Measurements from ENCODE around the gene ARF6. TPM values are rescaled to one million over a fixed set of nuclear protein-coding genes. Genes with fewer than 3 reads are reported as not detected.
"Not testable (repeated sequence)": the region's sequence is repeated elsewhere in the genome, so short reads cannot be mapped to it uniquely, and the experiment has no call there.

Gene ARF6
- total and polyA plus RNA-seq, 4 donors, result 23.7 to 43.9 (median 36.0) TPM

DNA sequence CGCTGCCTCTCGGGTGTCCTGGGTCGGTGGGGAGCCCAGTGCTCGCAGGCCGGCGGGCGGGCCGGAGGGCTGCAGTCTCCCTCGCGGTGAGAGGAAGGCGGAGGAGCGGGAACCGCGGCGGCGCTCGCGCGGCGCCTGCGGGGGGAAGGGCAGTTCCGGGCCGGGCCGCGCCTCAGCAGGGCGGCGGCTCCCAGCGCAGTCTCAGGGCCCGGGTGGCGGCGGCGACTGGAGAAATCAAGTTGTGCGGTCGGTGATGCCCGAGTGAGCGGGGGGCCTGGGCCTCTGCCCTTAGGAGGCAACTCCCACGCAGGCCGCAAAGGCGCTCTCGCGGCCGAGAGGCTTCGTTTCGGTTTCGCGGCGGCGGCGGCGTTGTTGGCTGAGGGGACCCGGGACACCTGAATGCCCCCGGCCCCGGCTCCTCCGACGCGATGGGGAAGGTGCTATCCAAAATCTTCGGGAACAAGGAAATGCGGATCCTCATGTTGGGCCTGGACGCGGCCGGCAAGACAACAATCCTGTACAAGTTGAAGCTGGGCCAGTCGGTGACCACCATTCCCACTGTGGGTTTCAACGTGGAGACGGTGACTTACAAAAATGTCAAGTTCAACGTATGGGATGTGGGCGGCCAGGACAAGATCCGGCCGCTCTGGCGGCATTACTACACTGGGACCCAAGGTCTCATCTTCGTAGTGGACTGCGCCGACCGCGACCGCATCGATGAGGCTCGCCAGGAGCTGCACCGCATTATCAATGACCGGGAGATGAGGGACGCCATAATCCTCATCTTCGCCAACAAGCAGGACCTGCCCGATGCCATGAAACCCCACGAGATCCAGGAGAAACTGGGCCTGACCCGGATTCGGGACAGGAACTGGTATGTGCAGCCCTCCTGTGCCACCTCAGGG, 679 bp downstream of the ARF6 start:
- H3K27me3 ChIP-seq (ENCODE audit: control insufficient read depth, insufficient read depth, low read length), result no peaks in the 10 kb centered on the region
- peak overlapping the region; percentile 92 for H3K4me3 ChIP-seq (ENCODE audit: low read depth, low read length)
- under 1% methylated on average over 85 of the region's 85 CpGs for WGBS (ENCODE audit: insufficient coverage)
- H3K4me1 ChIP-seq (ENCODE audit: control insufficient read depth, insufficient read depth, low read length), result peaks cover 10% of the 10 kb centered on the region
- H3K9me3 ChIP-seq (ENCODE audit: control insufficient read depth, insufficient read depth, low read length), result no peaks in the 10 kb centered on the region
- peak overlapping the region; percentile 99 for H3K27ac ChIP-seq (ENCODE audit: low read depth, low read length)
- DNase-seq (ENCODE audit: low read depth in 4 of 6, low spot score in 6 of 6), result no peak
- H3K36me3 ChIP-seq (ENCODE audit: control insufficient read depth, insufficient read depth, low read length), result peaks cover 3% of the 10 kb centered on the region

DNA sequence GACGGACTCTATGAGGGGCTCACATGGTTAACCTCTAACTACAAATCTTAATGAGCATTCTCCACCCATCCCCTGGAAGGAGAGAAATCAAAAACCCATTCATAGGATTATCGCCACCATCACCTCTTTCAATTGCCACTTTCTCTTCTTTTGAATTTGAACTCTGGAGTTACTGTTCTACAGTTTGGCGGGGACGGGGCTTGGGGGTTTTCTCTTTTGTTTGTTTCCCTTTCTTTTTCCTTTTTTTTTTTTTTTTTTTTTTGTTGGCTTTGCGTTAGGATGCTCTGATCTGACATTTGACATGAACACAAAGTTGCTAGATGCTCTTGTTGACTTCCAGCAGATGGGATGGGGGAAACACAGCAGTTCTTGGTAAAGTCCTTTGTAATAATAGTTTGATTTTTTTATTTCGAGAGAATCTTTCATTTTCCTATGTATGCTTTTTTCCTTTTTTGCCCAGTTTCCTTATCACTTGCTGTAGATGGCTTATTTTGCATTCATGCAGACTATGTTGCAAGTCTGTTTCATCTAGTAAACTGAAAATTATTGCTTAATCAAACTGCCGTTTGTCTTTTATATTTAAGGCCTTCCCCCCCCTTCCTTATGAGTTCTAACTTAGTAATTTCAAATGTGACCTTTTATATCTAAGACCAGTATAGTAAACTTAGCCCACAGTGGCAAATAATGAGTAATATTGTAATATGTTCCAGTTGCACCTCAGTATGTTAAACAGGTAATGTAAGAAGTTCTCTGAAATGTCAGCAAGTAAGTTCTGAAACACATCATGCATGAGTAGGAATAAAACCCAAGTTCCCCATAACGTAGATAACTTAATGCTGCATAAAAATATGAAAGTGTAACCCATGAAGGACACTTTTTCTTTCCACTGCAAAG, 1.6 kb downstream of the ARF6 start:
- H3K36me3 ChIP-seq (ENCODE audit: control insufficient read depth, insufficient read depth, low read length); DNase-seq (ENCODE audit: low read depth in 4 of 6, low spot score in 6 of 6); H3K9me3 ChIP-seq (ENCODE audit: control insufficient read depth, insufficient read depth, low read length); H3K4me1 ChIP-seq (ENCODE audit: control insufficient read depth, insufficient read depth, low read length); H3K27me3 ChIP-seq (ENCODE audit: control insufficient read depth, insufficient read depth, low read length): not testable (repeated sequence)
- WGBS (ENCODE audit: insufficient coverage), result 0% methylated on average over 1 of the region's 8 CpGs
- Histone ChIP-seq H3K27ac (ENCODE audit: low read depth, low read length) (peak overlapping the region; percentile 99), H3K4me3 (ENCODE audit: low read depth, low read length) (peak overlapping the region; percentile 92)

DNA sequence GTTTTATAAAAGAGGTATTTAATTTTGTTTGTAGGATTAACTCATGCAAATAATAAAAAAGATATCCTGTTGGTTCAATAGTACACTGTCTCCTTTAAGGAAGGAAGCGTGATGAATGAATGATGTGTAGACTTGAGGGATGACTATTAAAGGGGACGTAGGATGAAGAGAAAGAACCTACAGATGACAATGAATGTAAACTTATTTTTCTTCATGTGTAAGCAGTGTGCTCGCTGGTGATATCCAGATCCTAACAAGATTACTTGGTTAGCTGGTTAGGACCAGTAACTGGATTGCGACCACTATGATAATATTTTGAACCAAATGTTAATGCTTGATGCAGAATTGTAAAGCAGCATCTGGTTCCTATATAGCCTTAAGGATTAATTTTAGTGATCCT, 2.6 kb downstream of the ARF6 start:
- Histone ChIP-seq H3K27me3 (ENCODE audit: control insufficient read depth, insufficient read depth, low read length) (no peaks in the 10 kb centered on the region), H3K9me3 (ENCODE audit: control insufficient read depth, insufficient read depth, low read length) (no peaks in the 10 kb centered on the region), H3K4me1 (ENCODE audit: control insufficient read depth, insufficient read depth, low read length) (peaks cover 10% of the 10 kb centered on the region), H3K36me3 (ENCODE audit: control insufficient read depth, insufficient read depth, low read length) (peaks cover 3% of the 10 kb centered on the region), H3K27ac (ENCODE audit: low read depth, low read length) (no peak overlapping the region), H3K4me3 (ENCODE audit: low read depth, low read length) (peak overlapping the region; percentile 92)
- no peak for DNase-seq (ENCODE audit: low read depth in 4 of 6, low spot score in 6 of 6)
- 90% methylated on average over 2 of the region's 4 CpGs for WGBS (ENCODE audit: insufficient coverage)

DNA sequence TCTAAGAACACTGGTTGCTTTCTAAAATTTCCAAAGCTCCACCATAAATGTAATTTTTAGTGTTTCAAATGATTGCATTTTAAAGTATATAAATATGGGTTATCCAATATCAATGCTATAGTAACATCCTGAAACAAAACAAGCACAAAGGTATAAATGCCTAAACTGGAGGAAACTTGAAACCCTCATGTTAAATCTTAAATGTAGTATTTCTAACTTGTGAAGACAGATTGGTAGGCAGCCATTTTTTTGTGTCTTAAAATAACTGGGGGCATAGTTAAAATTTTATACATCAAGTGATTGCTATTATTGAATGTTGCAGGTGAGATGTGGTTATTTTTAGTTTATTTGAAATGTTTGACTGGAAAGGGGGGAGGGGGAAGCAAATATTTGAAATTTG, 3.4 kb downstream of the ARF6 start:
- H3K4me3 ChIP-seq (ENCODE audit: low read depth, low read length); DNase-seq (ENCODE audit: low read depth in 4 of 6, low spot score in 6 of 6); H3K9me3 ChIP-seq (ENCODE audit: control insufficient read depth, insufficient read depth, low read length); H3K27ac ChIP-seq (ENCODE audit: low read depth, low read length); H3K4me1 ChIP-seq (ENCODE audit: control insufficient read depth, insufficient read depth, low read length); H3K36me3 ChIP-seq (ENCODE audit: control insufficient read depth, insufficient read depth, low read length); H3K27me3 ChIP-seq (ENCODE audit: control insufficient read depth, insufficient read depth, low read length): not testable (repeated sequence)

GRCh38 chr14:49896966-49897365, 4.1 kb downstream of the ARF6 start:
- Histone ChIP-seq H3K27ac (ENCODE audit: low read depth, low read length) (no peak overlapping the region), H3K9me3 (ENCODE audit: control insufficient read depth, insufficient read depth, low read length) (no peaks in the 10 kb centered on the region), H3K4me1 (ENCODE audit: control insufficient read depth, insufficient read depth, low read length) (peaks cover 5% of the 10 kb centered on the region), H3K27me3 (ENCODE audit: control insufficient read depth, insufficient read depth, low read length) (no peaks in the 10 kb centered on the region), H3K36me3 (ENCODE audit: control insufficient read depth, insufficient read depth, low read length) (peaks cover 3% of the 10 kb centered on the region), H3K4me3 (ENCODE audit: low read depth, low read length) (no peak overlapping the region)
- WGBS (ENCODE audit: insufficient coverage), result 76% methylated on average over 4 of the region's 5 CpGs
- DNase-seq (ENCODE audit: low read depth in 4 of 6, low spot score in 6 of 6), result no peak

DNA sequence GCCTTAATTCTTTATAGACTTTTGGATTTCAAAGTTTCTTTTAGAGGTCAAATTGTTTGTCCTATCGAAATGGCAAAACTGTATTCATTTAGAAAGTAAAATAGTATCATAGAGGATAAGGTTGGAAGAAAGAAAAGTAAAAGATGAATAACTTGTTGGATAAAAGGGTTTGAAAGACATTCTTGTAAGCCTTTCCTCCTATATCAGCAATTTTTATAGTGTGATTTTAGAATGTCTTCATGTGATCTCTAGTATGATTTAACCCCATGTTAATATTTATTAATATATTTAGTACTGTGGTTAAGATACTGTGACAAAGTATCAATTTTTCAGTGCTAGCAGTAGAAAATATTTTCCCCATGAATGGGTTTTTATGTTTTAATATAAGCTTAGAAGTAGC, 4.5 kb downstream of the ARF6 start:
- Histone ChIP-seq H3K36me3 (ENCODE audit: control insufficient read depth, insufficient read depth, low read length) (peaks cover 3% of the 10 kb centered on the region), H3K4me3 (ENCODE audit: low read depth, low read length) (no peak overlapping the region), H3K9me3 (ENCODE audit: control insufficient read depth, insufficient read depth, low read length) (no peaks in the 10 kb centered on the region), H3K27ac (ENCODE audit: low read depth, low read length) (no peak overlapping the region), H3K4me1 (ENCODE audit: control insufficient read depth, insufficient read depth, low read length) (peaks cover 3% of the 10 kb centered on the region), H3K27me3 (ENCODE audit: control insufficient read depth, insufficient read depth, low read length) (no peaks in the 10 kb centered on the region)
- WGBS (ENCODE audit: insufficient coverage), result no CpG with 5 or more reads among the region's 1 CpG
- no peak for DNase-seq (ENCODE audit: low read depth in 4 of 6, low spot score in 6 of 6)

- DNase-seq (ENCODE audit: low read depth in 4 of 6, low spot score in 6 of 6), result no peak
- H3K9me3 ChIP-seq (ENCODE audit: control insufficient read depth, insufficient read depth, low read length), result no peaks in the 10 kb centered on the region
- H3K4me3 ChIP-seq (ENCODE audit: low read depth, low read length), result no peak overlapping the region
- no CpG with 5 or more reads among the region's 1 CpG for WGBS (ENCODE audit: insufficient coverage)
- peaks cover 3% of the 10 kb centered on the region for H3K4me1 ChIP-seq (ENCODE audit: control insufficient read depth, insufficient read depth, low read length)
- no peaks in the 10 kb centered on the region for H3K27me3 ChIP-seq (ENCODE audit: control insufficient read depth, insufficient read depth, low read length)
- H3K27ac ChIP-seq (ENCODE audit: low read depth, low read length), result no peak overlapping the region
- H3K36me3 ChIP-seq (ENCODE audit: control insufficient read depth, insufficient read depth, low read length), result peaks cover 3% of the 10 kb centered on the region
Measured at GRCh38 chr14:49897965-49898364, 5.1 kb downstream of the ARF6 start.

DNA sequence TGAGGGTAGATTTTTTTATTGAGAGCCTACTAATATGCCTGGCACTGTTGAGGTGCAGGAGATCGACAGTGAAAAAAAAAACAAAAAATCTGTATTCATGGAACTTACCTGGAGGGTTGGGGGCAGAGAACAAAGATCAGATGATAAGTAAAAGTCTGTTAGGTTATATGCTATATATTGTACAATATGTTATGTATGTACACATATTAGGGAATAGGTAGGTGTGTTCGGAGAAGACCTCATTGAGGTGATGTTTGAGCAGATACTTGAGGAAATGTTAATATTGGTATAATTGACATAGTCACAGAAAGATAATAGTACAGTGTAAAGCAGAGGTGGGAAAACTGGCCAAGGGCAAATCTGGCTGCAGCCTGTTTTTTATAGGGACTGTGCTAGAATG, 5.6 kb downstream of the ARF6 start:
- WGBS (ENCODE audit: insufficient coverage), result 100% methylated on average over 1 of the region's 2 CpGs
- no peak for DNase-seq (ENCODE audit: low read depth in 4 of 6, low spot score in 6 of 6)
- H3K9me3 ChIP-seq (ENCODE audit: control insufficient read depth, insufficient read depth, low read length), result no peaks in the 10 kb centered on the region
- H3K4me1 ChIP-seq (ENCODE audit: control insufficient read depth, insufficient read depth, low read length), result peaks cover 3% of the 10 kb centered on the region
- H3K4me3 ChIP-seq (ENCODE audit: low read depth, low read length), result no peak overlapping the region
- H3K36me3 ChIP-seq (ENCODE audit: control insufficient read depth, insufficient read depth, low read length), result peaks cover 3% of the 10 kb centered on the region
- H3K27me3 ChIP-seq (ENCODE audit: control insufficient read depth, insufficient read depth, low read length), result no peaks in the 10 kb centered on the region
- H3K27ac ChIP-seq (ENCODE audit: low read depth, low read length), result no peak overlapping the region

DNA sequence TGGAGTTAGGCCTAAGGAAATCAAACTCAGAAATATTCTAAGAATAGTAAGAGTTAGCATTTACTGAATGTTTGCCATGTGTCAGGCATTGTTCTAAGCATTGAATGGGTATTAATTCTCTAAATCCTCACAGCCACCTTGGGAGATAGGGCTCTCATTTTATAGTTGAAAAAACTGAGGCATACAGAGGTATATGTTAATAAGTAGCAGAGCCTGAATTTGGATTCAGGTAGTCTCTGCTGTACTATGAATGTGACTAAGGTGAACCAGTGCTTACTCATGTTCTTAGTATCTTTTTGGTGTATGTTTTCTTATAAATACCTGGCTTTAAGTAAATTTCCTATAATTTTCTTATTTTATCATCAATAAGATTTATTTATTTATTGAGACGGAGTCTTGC, 8.1 kb downstream of the ARF6 start:
- H3K9me3 ChIP-seq (ENCODE audit: control insufficient read depth, insufficient read depth, low read length), result no peaks in the 10 kb centered on the region
- H3K4me3 ChIP-seq (ENCODE audit: low read depth, low read length), result no peak overlapping the region
- no peaks in the 10 kb centered on the region for H3K36me3 ChIP-seq (ENCODE audit: control insufficient read depth, insufficient read depth, low read length)
- no peak for DNase-seq (ENCODE audit: low read depth in 4 of 6, low spot score in 6 of 6)
- no peaks in the 10 kb centered on the region for H3K27me3 ChIP-seq (ENCODE audit: control insufficient read depth, insufficient read depth, low read length)
- no peak overlapping the region for H3K27ac ChIP-seq (ENCODE audit: low read depth, low read length)
- whole genome bisulfite sequencing (ENCODE audit: insufficient coverage), result 100% methylated on average over 1 of the region's 1 CpG
- H3K4me1 ChIP-seq (ENCODE audit: control insufficient read depth, insufficient read depth, low read length), result no peaks in the 10 kb centered on the region
